Measurements from ENCODE around the gene MTCP1. TPM values are rescaled to one million over a fixed set of nuclear protein-coding genes. Genes with fewer than 3 reads are reported as not detected.

The MTCP1 gene
- total RNA-seq, 1 donor from 2014 or later, result 15.3 TPM

- H3K9me3 Mint-ChIP-seq, result no peaks in the 10 kb centered on the region
- DNase-seq (ENCODE audit: low read depth, low spot score), result no peak
- H3K27ac Mint-ChIP-seq (ENCODE audit: unreplicated experiment), result no peak overlapping the region
- no peak for TF ChIP-seq CTCF (conservative IDR thresholded peaks at IDR 0.05)
- peaks cover 3% of the 10 kb centered on the region for H3K4me1 Mint-ChIP-seq
- no peak overlapping the region for H3K4me3 Mint-ChIP-seq
- no peaks in the 10 kb centered on the region for H3K27me3 Mint-ChIP-seq (ENCODE audit: low read depth)
- H3K36me3 Mint-ChIP-seq (ENCODE audit: low read depth), result no peaks in the 10 kb centered on the region
Measured at GRCh38 chrX:155061760-155062159, 9.2 kb downstream of the MTCP1 start.

- H3K27me3 Mint-ChIP-seq (ENCODE audit: low read depth), result no peaks in the 10 kb centered on the region
- peak; percentile 75 for TF ChIP-seq CTCF (conservative IDR thresholded peaks at IDR 0.05)
- peaks cover 3% of the 10 kb centered on the region for H3K4me1 Mint-ChIP-seq
- DNase-seq (ENCODE audit: low read depth, low spot score), result peak; percentile 43
- H3K9me3 Mint-ChIP-seq, result peaks cover 4% of the 10 kb centered on the region
- no peak overlapping the region for H3K27ac Mint-ChIP-seq (ENCODE audit: unreplicated experiment)
- peaks cover 7% of the 10 kb centered on the region for H3K36me3 Mint-ChIP-seq (ENCODE audit: low read depth)
- H3K4me3 Mint-ChIP-seq, result no peak overlapping the region
Measured at GRCh38 chrX:155056877-155057792, 13.8 kb downstream of the MTCP1 start.

- Mint-ChIP-seq H3K27ac (ENCODE audit: unreplicated experiment) (no peak overlapping the region), H3K9me3 (peaks cover 4% of the 10 kb centered on the region), H3K4me3 (no peak overlapping the region), H3K27me3 (ENCODE audit: low read depth) (no peaks in the 10 kb centered on the region), H3K36me3 (ENCODE audit: low read depth) (peaks cover 11% of the 10 kb centered on the region), H3K4me1 (peaks cover 3% of the 10 kb centered on the region)
- DNase-seq (ENCODE audit: low read depth, low spot score), result no peak
- TF ChIP-seq CTCF (conservative IDR thresholded peaks at IDR 0.05), result no peak
Measured at GRCh38 chrX:155056471-155056870, 14.5 kb downstream of the MTCP1 start.

GRCh38 chrX:155055494-155055893, 15.4 kb downstream of the MTCP1 start:
- H3K27ac Mint-ChIP-seq (ENCODE audit: unreplicated experiment), result no peak overlapping the region
- H3K4me1 Mint-ChIP-seq, result peaks cover 3% of the 10 kb centered on the region
- TF ChIP-seq CTCF (conservative IDR thresholded peaks at IDR 0.05), result no peak
- no peaks in the 10 kb centered on the region for H3K27me3 Mint-ChIP-seq (ENCODE audit: low read depth)
- DNase-seq (ENCODE audit: low read depth, low spot score), result no peak
- H3K9me3 Mint-ChIP-seq, result peaks cover 4% of the 10 kb centered on the region
- no peak overlapping the region for H3K4me3 Mint-ChIP-seq
- H3K36me3 Mint-ChIP-seq (ENCODE audit: low read depth), result peaks cover 13% of the 10 kb centered on the region

- Mint-ChIP-seq H3K4me3 (no peak overlapping the region), H3K27me3 (ENCODE audit: low read depth) (no peaks in the 10 kb centered on the region), H3K27ac (ENCODE audit: unreplicated experiment) (no peak overlapping the region), H3K36me3 (ENCODE audit: low read depth) (peaks cover 16% of the 10 kb centered on the region), H3K4me1 (peaks cover 3% of the 10 kb centered on the region), H3K9me3 (peaks cover 4% of the 10 kb centered on the region)
- DNase-seq (ENCODE audit: low read depth, low spot score), result no peak
- no peak for TF ChIP-seq CTCF (conservative IDR thresholded peaks at IDR 0.05)
Measured at GRCh38 chrX:155054255-155054654, 16.7 kb downstream of the MTCP1 start.

Data from neural crest cell (in vitro differentiated cells).